HEK293 (cell line): ENCODE results near the gene CACNA1G.

Experiments used
- BCL11B ChIP-seq: fragments of 450-650 bp; formaldehyde crosslinking; IDR thresholded peaks from 2 replicates; pipeline ENCODE4 v1.5.1; 2016; ENCODE audit warnings: low read depth, missing biosample characterization, missing genetic modification characterization
- EGR2 ChIP-seq: fragments of 450-650 bp; formaldehyde crosslinking; IDR thresholded peaks from 2 replicates; pipeline ENCODE4 v1.5.1; 2016; ENCODE audit warnings: low read depth, missing biosample characterization, missing genetic modification characterization
- KLF16 ChIP-seq: fragments of 450-650 bp; formaldehyde crosslinking; IDR thresholded peaks from 2 replicates; pipeline ENCODE4 v1.5.1; 2017; ENCODE audit warnings: missing biosample characterization, missing genetic modification characterization
- KLF7 ChIP-seq: fragments of 450-650 bp; formaldehyde crosslinking; IDR thresholded peaks from 2 replicates; pipeline ENCODE4 v1.5.1; 2016; ENCODE audit warnings: missing biosample characterization, missing genetic modification characterization, borderline replicate concordance
- KLF8 ChIP-seq: fragments of 450-650 bp; formaldehyde crosslinking; IDR thresholded peaks from 2 replicates; pipeline ENCODE4 v1.5.1; 2016; ENCODE audit warnings: missing biosample characterization, missing genetic modification characterization
- OSR2 ChIP-seq: fragments of 450-650 bp; formaldehyde crosslinking; IDR thresholded peaks from 2 replicates; pipeline ENCODE4 v1.5.1; 2016; ENCODE audit warnings: missing biosample characterization, missing genetic modification characterization
- SCRT2 ChIP-seq: fragments of 450-650 bp; formaldehyde crosslinking; IDR thresholded peaks from 2 replicates; pipeline ENCODE4 v1.5.1; 2016; ENCODE audit warnings: missing biosample characterization, missing genetic modification characterization
- SP7 ChIP-seq: fragments of 450-650 bp; formaldehyde crosslinking; IDR thresholded peaks from 2 replicates; pipeline ENCODE4 v1.5.1; 2016; ENCODE audit warnings: missing biosample characterization, missing genetic modification characterization
- ZBTB17 ChIP-seq: fragments of 450-650 bp; formaldehyde crosslinking; IDR thresholded peaks from 2 replicates; pipeline ENCODE4 v1.5.1; 2016; ENCODE audit warnings: missing biosample characterization, missing genetic modification characterization
- ZBTB20 ChIP-seq: fragments of 450-650 bp; formaldehyde crosslinking; IDR thresholded peaks from 2 replicates; pipeline ENCODE4 v1.5.1; 2016; ENCODE audit warnings: missing biosample characterization, missing genetic modification characterization
- ZEB2 ChIP-seq: fragments of 450-650 bp; formaldehyde crosslinking; IDR thresholded peaks from 2 replicates; pipeline ENCODE4 v1.5.1; 2016; ENCODE audit warnings: missing biosample characterization, missing genetic modification characterization
- ZIC2 ChIP-seq: fragments of 450-650 bp; formaldehyde crosslinking; IDR thresholded peaks from 2 replicates; pipeline ENCODE4 v1.5.1; 2016; ENCODE audit warnings: missing biosample characterization, missing genetic modification characterization
- ZNF10 ChIP-seq: fragments of 450-650 bp; formaldehyde crosslinking; IDR thresholded peaks from 2 replicates; pipeline ENCODE4 v1.5.1; 2017; ENCODE audit warnings: missing biosample characterization, missing genetic modification characterization
- ZNF132 ChIP-seq: fragments of 450-650 bp; formaldehyde crosslinking; IDR thresholded peaks from 2 replicates; pipeline ENCODE4 v1.5.1; 2017; ENCODE audit warnings: missing biosample characterization, missing genetic modification characterization, borderline replicate concordance
- ZNF138 ChIP-seq: fragments of 450-650 bp; formaldehyde crosslinking; IDR thresholded peaks from 2 replicates; pipeline ENCODE4 v1.5.1; 2016; ENCODE audit warnings: missing biosample characterization, missing genetic modification characterization, borderline replicate concordance
- ZNF26 ChIP-seq: fragments of 450-650 bp; formaldehyde crosslinking; IDR thresholded peaks from 2 replicates; pipeline ENCODE4 v1.5.1; 2016; ENCODE audit warnings: missing biosample characterization, missing genetic modification characterization
- ZNF302 ChIP-seq: fragments of 450-650 bp; formaldehyde crosslinking; IDR thresholded peaks from 2 replicates; pipeline ENCODE4 v1.5.1; 2016; ENCODE audit warnings: missing biosample characterization, missing genetic modification characterization, low read depth
- ZNF324 ChIP-seq: fragments of 450-650 bp; formaldehyde crosslinking; IDR thresholded peaks from 2 replicates; pipeline ENCODE4 v1.5.1; 2016; ENCODE audit warnings: missing biosample characterization, missing genetic modification characterization
- ZNF366 ChIP-seq: fragments of 450-650 bp; formaldehyde crosslinking; conservative IDR thresholded peaks from 2 replicates; pipeline ENCODE4 v1.5.1; 2016; ENCODE audit warnings: missing biosample characterization, missing genetic modification characterization
- ZNF394 ChIP-seq: fragments of 450-650 bp; formaldehyde crosslinking; IDR thresholded peaks from 2 replicates; pipeline ENCODE4 v1.5.1; 2016; ENCODE audit warnings: missing biosample characterization, missing genetic modification characterization, mild to moderate bottlenecking, moderate library complexity, borderline replicate concordance
- ZNF426 ChIP-seq: fragments of 450-650 bp; formaldehyde crosslinking; IDR thresholded peaks from 2 replicates; pipeline ENCODE4 v1.5.1; 2017; ENCODE audit warnings: missing biosample characterization, missing genetic modification characterization, mild to moderate bottlenecking, inconsistent platforms, moderate library complexity
- ZNF521 ChIP-seq: fragments of 450-650 bp; formaldehyde crosslinking; IDR thresholded peaks from 2 replicates; pipeline ENCODE4 v1.5.1; 2017; ENCODE audit warnings: missing biosample characterization, mild to moderate bottlenecking, missing genetic modification characterization
- ZNF600 ChIP-seq: fragments of 450-650 bp; formaldehyde crosslinking; IDR thresholded peaks from 2 replicates; pipeline ENCODE4 v1.5.1; 2016; ENCODE audit warnings: missing biosample characterization, missing genetic modification characterization
- ZNF629 ChIP-seq: fragments of 450-650 bp; formaldehyde crosslinking; IDR thresholded peaks from 2 replicates; pipeline ENCODE4 v1.5.1; 2017; ENCODE audit warnings: missing biosample characterization, missing genetic modification characterization
- ZNF658 ChIP-seq: fragments of 450-650 bp; formaldehyde crosslinking; IDR thresholded peaks from 2 replicates; pipeline ENCODE4; 2016; ENCODE audit warnings: missing biosample characterization, missing genetic modification characterization
- ZNF677 ChIP-seq: fragments of 450-650 bp; IDR thresholded peaks from 2 replicates; pipeline ENCODE4 v1.5.0; 2018; ENCODE audit warnings: missing biosample characterization, mild to moderate bottlenecking, missing genetic modification characterization, moderate library complexity
- ZNF768 ChIP-seq: fragments of 450-650 bp; formaldehyde crosslinking; IDR thresholded peaks from 2 replicates; pipeline ENCODE4 v1.5.1; 2018; ENCODE audit warnings: missing biosample characterization, mild to moderate bottlenecking, missing genetic modification characterization
- ZNF777 ChIP-seq: fragments of 450-650 bp; formaldehyde crosslinking; IDR thresholded peaks from 2 replicates; pipeline ENCODE4 v1.5.1; 2017; ENCODE audit warnings: missing biosample characterization, missing genetic modification characterization, borderline replicate concordance
- ZNF792 ChIP-seq: fragments of 450-650 bp; formaldehyde crosslinking; IDR thresholded peaks from 2 replicates; pipeline ENCODE4 v1.5.1; 2016; ENCODE audit warnings: missing biosample characterization, missing genetic modification characterization
- ZNF837 ChIP-seq: fragments of 450-650 bp; formaldehyde crosslinking; IDR thresholded peaks from 2 replicates; pipeline ENCODE4 v1.5.1; 2016; ENCODE audit warnings: missing biosample characterization, missing genetic modification characterization
- ZSCAN4 ChIP-seq: fragments of 450-650 bp; formaldehyde crosslinking; IDR thresholded peaks from 2 replicates; pipeline ENCODE4 v1.5.1; 2017; ENCODE audit warnings: missing biosample characterization, missing genetic modification characterization
- TF ChIP-seq, protein P1 (sequence below): fragments of 450-650 bp; formaldehyde crosslinking; IDR thresholded peaks from 2 replicates; pipeline ENCODE4 v1.5.1; 2016; ENCODE audit warnings: missing biosample characterization, missing genetic modification characterization, borderline replicate concordance
- TF ChIP-seq, protein P2 (sequence below): fragments of 450-650 bp; formaldehyde crosslinking; IDR thresholded peaks from 2 replicates; pipeline ENCODE4 v1.5.1; 2016; ENCODE audit warnings: missing biosample characterization, missing genetic modification characterization
- TF ChIP-seq, protein P3 (sequence below): fragments of 450-650 bp; formaldehyde crosslinking; IDR thresholded peaks from 2 replicates; pipeline ENCODE4 v1.5.1; 2017; ENCODE audit warnings: missing biosample characterization, missing genetic modification characterization

CACNA1G gene

DNA sequence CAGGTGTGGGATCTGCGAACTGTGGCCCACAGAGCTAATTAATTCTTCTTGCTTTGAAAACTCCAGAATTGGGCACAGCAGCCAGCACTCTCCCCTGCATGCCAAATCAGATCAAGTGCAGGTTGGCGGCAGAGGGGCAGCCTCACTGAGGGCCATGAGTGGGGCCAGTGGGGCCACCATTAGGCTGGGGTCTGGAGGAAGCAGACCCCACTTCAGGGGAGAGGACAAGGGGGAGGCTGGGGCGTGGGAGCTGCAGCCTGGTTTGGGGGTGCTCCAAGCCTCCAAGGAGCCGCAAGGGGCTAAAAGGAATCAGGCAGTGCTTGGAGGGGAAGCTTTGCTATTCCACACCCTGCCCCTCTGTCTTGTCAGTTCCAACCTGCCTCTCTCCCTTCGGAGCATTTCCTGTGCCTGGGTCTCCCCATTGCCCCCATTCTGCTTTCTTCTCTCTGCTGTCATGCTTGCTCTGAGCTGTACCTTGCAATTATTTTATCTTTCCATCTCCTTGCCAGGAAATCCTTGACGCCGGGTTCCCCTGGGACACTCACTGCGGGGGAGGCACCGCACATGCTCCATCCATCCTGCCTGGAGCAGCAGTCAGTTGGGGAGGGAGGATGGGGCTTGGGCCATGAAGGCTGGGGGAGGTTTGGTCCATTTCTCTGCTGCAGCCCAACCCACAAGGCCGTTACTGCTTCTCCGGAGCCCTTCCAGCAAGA, 70.8 kb downstream of the CACNA1G start (continued):
- TF ChIP-seq ZSCAN4 (tag by site-specific recombination) = no peak
- no peak for TF ChIP-seq ZNF138
- TF ChIP-seq ZNF426 = no peak
- no peak for TF ChIP-seq ZNF132
- TF ChIP-seq, protein P1, sequence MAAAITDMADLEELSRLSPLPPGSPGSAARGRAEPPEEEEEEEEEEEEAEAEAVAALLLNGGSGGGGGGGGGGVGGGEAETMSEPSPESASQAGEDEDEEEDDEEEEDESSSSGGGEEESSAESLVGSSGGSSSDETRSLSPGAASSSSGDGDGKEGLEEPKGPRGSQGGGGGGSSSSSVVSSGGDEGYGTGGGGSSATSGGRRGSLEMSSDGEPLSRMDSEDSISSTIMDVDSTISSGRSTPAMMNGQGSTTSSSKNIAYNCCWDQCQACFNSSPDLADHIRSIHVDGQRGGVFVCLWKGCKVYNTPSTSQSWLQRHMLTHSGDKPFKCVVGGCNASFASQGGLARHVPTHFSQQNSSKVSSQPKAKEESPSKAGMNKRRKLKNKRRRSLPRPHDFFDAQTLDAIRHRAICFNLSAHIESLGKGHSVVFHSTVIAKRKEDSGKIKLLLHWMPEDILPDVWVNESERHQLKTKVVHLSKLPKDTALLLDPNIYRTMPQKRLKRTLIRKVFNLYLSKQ = no peak
- TF ChIP-seq, protein P2, sequence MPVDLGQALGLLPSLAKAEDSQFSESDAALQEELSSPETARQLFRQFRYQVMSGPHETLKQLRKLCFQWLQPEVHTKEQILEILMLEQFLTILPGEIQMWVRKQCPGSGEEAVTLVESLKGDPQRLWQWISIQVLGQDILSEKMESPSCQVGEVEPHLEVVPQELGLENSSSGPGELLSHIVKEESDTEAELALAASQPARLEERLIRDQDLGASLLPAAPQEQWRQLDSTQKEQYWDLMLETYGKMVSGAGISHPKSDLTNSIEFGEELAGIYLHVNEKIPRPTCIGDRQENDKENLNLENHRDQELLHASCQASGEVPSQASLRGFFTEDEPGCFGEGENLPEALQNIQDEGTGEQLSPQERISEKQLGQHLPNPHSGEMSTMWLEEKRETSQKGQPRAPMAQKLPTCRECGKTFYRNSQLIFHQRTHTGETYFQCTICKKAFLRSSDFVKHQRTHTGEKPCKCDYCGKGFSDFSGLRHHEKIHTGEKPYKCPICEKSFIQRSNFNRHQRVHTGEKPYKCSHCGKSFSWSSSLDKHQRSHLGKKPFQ (tag by site-specific recombination) = no peak
- TF ChIP-seq ZNF600 (tag by site-specific recombination) = peak; percentile 78
- no peak for TF ChIP-seq KLF8 (tag by site-specific recombination)
- TF ChIP-seq ZNF629 = 0 out of 2 replicates have a peak, but pooled peaks have one; percentile 25
- no peak for TF ChIP-seq KLF16 (tag by site-specific recombination)
- no peak for TF ChIP-seq BCL11B (tag by site-specific recombination)
- TF ChIP-seq, protein P3, sequence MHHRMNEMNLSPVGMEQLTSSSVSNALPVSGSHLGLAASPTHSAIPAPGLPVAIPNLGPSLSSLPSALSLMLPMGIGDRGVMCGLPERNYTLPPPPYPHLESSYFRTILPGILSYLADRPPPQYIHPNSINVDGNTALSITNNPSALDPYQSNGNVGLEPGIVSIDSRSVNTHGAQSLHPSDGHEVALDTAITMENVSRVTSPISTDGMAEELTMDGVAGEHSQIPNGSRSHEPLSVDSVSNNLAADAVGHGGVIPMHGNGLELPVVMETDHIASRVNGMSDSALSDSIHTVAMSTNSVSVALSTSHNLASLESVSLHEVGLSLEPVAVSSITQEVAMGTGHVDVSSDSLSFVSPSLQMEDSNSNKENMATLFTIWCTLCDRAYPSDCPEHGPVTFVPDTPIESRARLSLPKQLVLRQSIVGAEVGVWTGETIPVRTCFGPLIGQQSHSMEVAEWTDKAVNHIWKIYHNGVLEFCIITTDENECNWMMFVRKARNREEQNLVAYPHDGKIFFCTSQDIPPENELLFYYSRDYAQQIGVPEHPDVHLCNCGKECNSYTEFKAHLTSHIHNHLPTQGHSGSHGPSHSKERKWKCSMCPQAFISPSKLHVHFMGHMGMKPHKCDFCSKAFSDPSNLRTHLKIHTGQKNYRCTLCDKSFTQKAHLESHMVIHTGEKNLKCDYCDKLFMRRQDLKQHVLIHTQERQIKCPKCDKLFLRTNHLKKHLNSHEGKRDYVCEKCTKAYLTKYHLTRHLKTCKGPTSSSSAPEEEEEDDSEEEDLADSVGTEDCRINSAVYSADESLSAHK = no peak
- TF ChIP-seq EGR2 = peak; percentile 53; the same call in 1 of the 2 replicates
- TF ChIP-seq ZBTB20 = no peak
- TF ChIP-seq ZIC2 (tag by site-specific recombination) = 0 out of 2 replicates have a peak, but pooled peaks have one; percentile 28
- no peak for TF ChIP-seq ZNF521 (tag by site-specific recombination)
- no peak for TF ChIP-seq ZNF302 (tag by site-specific recombination)
- no peak for TF ChIP-seq ZNF366 (tag by site-specific recombination)
- TF ChIP-seq ZNF777 (tag by site-specific recombination) = no peak
- TF ChIP-seq ZNF658 = no peak
- TF ChIP-seq KLF7 (tag by site-specific recombination) = no peak
- no peak for TF ChIP-seq ZNF324
- TF ChIP-seq ZNF792 (tag by site-specific recombination) = no peak
- TF ChIP-seq SCRT2 = no peak
- 0 out of 2 replicates have a peak, but pooled peaks have one; percentile 31 for TF ChIP-seq ZBTB17 (tag by site-specific recombination)
- no peak for TF ChIP-seq ZNF677
- no peak for TF ChIP-seq ZNF768 (tag by site-specific recombination)
- TF ChIP-seq ZEB2 (tag by site-specific recombination) = 0 out of 2 replicates have a peak, but pooled peaks have one; percentile 32
- no peak for TF ChIP-seq ZNF10 (tag by site-specific recombination)
- no peak for TF ChIP-seq OSR2 (tag by site-specific recombination)
- TF ChIP-seq SP7 (tag by site-specific recombination) = peak; percentile 91
- no peak for TF ChIP-seq ZNF394 (tag by site-specific recombination)
- no peak for TF ChIP-seq ZNF837 (tag by site-specific recombination)
- TF ChIP-seq ZNF26 (tag by site-specific recombination) = no peak
